Upper lobe of right lung (tissue), 1 donor: ENCODE results near the gene BSG. TPM values are rescaled to one million over a fixed set of nuclear protein-coding genes. Genes with fewer than 3 reads are reported as not detected.

Source experiments
- ATAC-seq: fragments of 200-7000 bp; cut with Tn5 transposase; one replicate; pipeline ENCODE4 v1.9.1; 2020; ENCODE audit warnings: mild to moderate bottlenecking, moderate library complexity
- DNase-seq: peaks from one replicate; pipeline ENCODE4 v3.0.0-alpha.2; 2020
- H3K27ac ChIP-seq: fragments of 200-600 bp; one replicate; pipeline ENCODE4 v1.8.0; 2022
- H3K27me3 ChIP-seq: fragments of 200-600 bp; one replicate; pipeline ENCODE4 v1.8.0; 2022; ENCODE audit warnings: mild to moderate bottlenecking
- H3K36me3 ChIP-seq: fragments of 200-600 bp; one replicate; pipeline ENCODE4 v1.8.0; 2022
- H3K4me1 ChIP-seq: fragments of 200-600 bp; one replicate; pipeline ENCODE4 v1.8.0; 2022
- H3K4me3 ChIP-seq: fragments of 200-600 bp; one replicate; pipeline ENCODE4 v1.8.0; 2022; ENCODE audit warnings: mild to moderate bottlenecking
- H3K9me3 ChIP-seq: fragments of 200-600 bp; one replicate; pipeline ENCODE4 v1.8.0; 2022
- intact Hi-C: fragments of 100-400 bp; cut with DNase I; formaldehyde crosslinking; loops from one replicate; pipeline ENCODE4 v1.11.0; 2022
- total RNA-seq: library from RNA; stranded (reverse); fragmentation: NEBNext Ultra II Directional; extraction: Animal tissue kit (Norgen Biotek cat#: 25700); gene quantifications from one replicate; pipeline ENCODE4 v1.2.1, GENCODE V29; 2021
- TF ChIP-seq, protein P1 (sequence below): fragments of 200-600 bp; IDR thresholded peaks from one replicate; pipeline ENCODE4 v1.8.0; 2022; ENCODE audit warnings: antibody characterized with exemption
- donor health status: DM: no; HTN: yes; CAD: no; lungs with severe emphysema.

The BSG gene
- total RNA-seq, 1 donor from 2014 or later: 359 TPM

DNA sequence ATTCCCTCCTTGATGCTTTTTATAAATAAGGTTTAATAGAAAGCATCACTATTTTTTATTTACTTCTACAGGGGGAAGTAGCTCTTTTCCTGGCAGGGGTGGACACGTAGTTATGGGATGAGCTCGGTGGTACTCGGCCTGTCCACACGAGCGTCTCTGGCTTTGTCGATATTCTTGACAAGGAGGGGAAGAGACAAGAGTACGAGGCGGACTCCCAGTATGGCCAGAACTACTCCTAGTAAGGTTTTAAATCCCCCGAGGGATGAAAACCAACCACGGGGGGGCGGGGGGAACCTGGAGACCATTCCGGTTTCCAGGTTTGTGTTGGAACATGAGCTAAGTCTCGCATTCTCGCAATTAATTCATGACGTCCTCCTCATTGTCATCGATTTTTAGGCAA, 5.6 kb upstream of the BSG start:
- no peak for DNase-seq
- intact Hi-C loops: no loop called here
- Histone ChIP-seq H3K4me3 (no peak overlapping the region), H3K4me1 (peaks cover 9% of the 10 kb centered on the region), H3K36me3 (no peaks in the 10 kb centered on the region), H3K27me3 (no peaks in the 10 kb centered on the region), H3K9me3 (no peaks in the 10 kb centered on the region), H3K27ac (no peak overlapping the region)
- TF ChIP-seq, protein P1, sequence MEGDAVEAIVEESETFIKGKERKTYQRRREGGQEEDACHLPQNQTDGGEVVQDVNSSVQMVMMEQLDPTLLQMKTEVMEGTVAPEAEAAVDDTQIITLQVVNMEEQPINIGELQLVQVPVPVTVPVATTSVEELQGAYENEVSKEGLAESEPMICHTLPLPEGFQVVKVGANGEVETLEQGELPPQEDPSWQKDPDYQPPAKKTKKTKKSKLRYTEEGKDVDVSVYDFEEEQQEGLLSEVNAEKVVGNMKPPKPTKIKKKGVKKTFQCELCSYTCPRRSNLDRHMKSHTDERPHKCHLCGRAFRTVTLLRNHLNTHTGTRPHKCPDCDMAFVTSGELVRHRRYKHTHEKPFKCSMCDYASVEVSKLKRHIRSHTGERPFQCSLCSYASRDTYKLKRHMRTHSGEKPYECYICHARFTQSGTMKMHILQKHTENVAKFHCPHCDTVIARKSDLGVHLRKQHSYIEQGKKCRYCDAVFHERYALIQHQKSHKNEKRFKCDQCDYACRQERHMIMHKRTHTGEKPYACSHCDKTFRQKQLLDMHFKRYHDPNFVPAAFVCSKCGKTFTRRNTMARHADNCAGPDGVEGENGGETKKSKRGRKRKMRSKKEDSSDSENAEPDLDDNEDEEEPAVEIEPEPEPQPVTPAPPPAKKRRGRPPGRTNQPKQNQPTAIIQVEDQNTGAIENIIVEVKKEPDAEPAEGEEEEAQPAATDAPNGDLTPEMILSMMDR: no peak
- no peak for ATAC-seq

DNA sequence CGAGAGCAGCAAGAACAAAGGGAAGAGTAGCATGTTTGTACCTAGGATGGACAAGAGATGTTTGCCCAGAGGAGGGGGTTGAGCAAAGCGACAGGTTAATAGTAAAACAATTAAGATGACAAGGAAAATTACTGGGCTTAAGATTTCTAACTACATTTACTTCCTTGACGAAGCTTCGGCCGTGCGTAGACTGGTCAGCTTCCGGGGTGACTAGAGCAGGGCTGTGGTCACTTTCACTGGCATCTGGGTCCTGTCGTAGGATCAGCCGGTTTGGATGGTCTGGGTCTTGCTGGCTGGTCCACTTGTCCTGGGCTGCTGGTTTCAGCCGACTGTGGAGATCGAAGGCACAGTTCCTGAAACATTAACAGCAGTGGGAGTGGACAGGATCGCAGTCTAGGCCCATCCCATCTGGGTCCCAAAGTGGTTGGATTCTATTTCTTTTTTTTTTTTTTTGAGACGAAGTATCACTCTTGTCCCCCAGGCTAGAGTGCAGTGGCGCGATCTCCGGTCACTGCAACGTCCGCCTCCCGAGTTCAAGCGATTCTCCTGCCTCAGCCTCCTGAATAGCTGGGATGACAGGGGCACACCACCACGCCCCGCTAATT, 5.0 kb upstream of the BSG start:
- no peaks in the 10 kb centered on the region for H3K36me3 ChIP-seq
- H3K27me3 ChIP-seq: no peaks in the 10 kb centered on the region
- ATAC-seq (no peak), DNase-seq (no peak)
- H3K27ac ChIP-seq: no peak overlapping the region
- H3K9me3 ChIP-seq: no peaks in the 10 kb centered on the region
- H3K4me1 ChIP-seq: peaks cover 9% of the 10 kb centered on the region
- H3K4me3 ChIP-seq: no peak overlapping the region
- intact Hi-C loops: no loop called here
- TF ChIP-seq, protein P1: no peak

DNA sequence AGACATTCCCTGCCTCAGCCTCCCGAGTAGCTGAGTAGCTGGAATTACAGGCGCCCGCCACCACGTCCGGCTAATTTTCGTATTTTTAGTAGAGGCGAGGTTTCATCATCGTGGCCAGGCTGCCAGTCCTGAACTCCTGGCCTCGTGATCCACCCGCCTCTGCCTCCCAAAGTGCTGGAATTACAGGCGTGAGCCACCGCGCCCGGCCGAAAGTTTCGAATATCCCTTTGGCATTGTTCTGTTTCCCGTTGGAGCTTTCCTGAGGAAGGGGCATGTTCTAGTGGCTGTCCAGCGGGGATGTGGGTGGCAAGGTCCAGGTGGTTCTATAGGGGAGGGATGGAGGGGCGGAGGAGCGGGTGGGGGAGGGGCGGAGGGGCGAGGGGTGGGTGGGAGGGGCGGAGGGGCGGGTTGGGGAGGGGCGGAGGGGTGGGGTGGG, 2.1 kb upstream of the BSG start:
- H3K4me3 ChIP-seq: no peak overlapping the region
- no peaks in the 10 kb centered on the region for H3K36me3 ChIP-seq
- H3K27ac ChIP-seq: no peak overlapping the region
- no peak for ATAC-seq
- no peaks in the 10 kb centered on the region for H3K9me3 ChIP-seq
- H3K27me3 ChIP-seq: no peaks in the 10 kb centered on the region
- TF ChIP-seq, protein P1: no peak
- peaks cover 29% of the 10 kb centered on the region for H3K4me1 ChIP-seq
- DNase-seq: peak; percentile 72
- intact Hi-C loops: no loop called here

DNA sequence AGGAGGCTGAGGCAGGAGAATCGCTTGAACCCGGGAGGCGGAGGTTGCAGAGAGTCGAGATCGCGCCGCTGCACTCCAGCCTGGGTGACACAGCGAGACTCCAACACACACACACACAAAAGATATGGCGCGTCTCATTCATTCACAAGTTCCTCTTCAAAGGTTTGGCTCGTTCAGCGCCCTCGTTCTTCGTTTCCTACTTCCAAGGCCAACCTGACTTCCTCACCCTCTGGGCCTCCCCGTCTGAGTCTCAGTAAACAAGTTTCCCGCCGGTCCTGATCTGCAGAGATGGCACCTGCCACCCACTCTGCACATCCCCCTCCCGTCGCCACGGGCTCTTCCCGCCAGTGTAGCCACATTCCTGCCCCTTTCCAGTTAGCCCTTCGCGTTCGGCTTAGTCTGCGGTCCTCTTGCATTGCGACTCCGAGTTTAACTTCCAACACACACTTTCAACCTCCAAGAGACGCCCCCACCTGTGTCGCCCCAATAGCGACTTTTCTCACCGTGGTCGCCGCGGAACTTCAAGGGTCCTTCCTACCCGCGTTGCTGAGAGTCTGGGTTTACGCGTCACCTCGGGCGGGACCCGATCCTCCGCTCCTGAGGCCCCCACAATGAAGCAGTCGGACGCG, 1.3 kb upstream of the BSG start:
- peak overlapping the region; percentile 87 for H3K27ac ChIP-seq
- TF ChIP-seq, protein P1: no peak
- H3K4me3 ChIP-seq: peak overlapping the region; percentile 98
- intact Hi-C loops: no loop called here
- H3K9me3 ChIP-seq: no peaks in the 10 kb centered on the region
- ATAC-seq: peak; percentile 5
- peak; percentile 73 for DNase-seq
- H3K4me1 ChIP-seq: peaks cover 37% of the 10 kb centered on the region
- H3K27me3 ChIP-seq: no peaks in the 10 kb centered on the region
- no peaks in the 10 kb centered on the region for H3K36me3 ChIP-seq

DNA sequence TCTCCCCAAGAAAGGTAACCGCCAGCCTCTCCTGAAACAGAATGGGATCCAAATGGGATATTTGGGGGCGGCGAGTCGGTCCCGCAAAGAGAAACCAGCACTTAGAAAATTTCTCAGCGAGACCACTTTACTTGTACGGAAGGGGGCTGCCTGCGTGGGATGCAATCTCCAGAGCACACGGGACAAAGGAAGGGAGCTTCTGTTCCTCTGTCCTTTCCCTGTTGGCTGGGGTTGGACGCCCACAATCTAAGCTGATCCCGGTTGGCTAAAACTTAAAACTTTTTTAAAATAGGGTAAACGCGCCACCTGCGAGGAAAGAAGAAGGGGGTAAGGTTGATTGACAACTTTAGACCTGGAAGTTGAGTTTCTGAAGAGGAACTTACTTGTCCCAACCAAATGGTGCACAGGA, 826 bp upstream of the BSG start:
- H3K27ac ChIP-seq: peak overlapping the region; percentile 87
- no peak for DNase-seq
- ATAC-seq: no peak
- H3K36me3 ChIP-seq: no peaks in the 10 kb centered on the region
- intact Hi-C loops: no loop called here
- no peaks in the 10 kb centered on the region for H3K27me3 ChIP-seq
- H3K4me3 ChIP-seq: peak overlapping the region; percentile 98
- TF ChIP-seq, protein P1: no peak
- H3K4me1 ChIP-seq: peaks cover 42% of the 10 kb centered on the region
- H3K9me3 ChIP-seq: no peaks in the 10 kb centered on the region
